NCI-H2171 (cell line): Measurements from ENCODE around the gene DNAJB7.
"Not testable (repeated sequence)": the region's sequence is repeated elsewhere in the genome, so short reads cannot be mapped to it uniquely, and the experiment has no call there.

Source experiments
- DNase-seq: peaks from one replicate; lab custom pipeline; 2025; lab: John Stamatoyannopoulos, UW

Gene DNAJB7

GRCh38 chr22:40862013-40862412, at the start of gene DNAJB7:
Gene DNAJB7, minus strand, starts transcription at chr22:40862113. Its CDS starts 119 bp downstream, at chr22:40861994.
- no peak for DNase-seq

GRCh38 chr22:40908895-40909294, 47.0 kb upstream of the DNAJB7 start:
- no peak for DNase-seq

- no peak for DNase-seq
These were observed 42.2 kb upstream of the DNAJB7 start for GRCh38 chr22:40904101-40904500.

- peak; percentile 59 for DNase-seq
These were observed 37.0 kb upstream of the DNAJB7 start for GRCh38 chr22:40898850-40899357.

GRCh38 chr22:40894417-40894816, 32.5 kb upstream of the DNAJB7 start:
- DNase-seq, result no peak

- no peak for DNase-seq
These were observed 29.0 kb upstream of the DNAJB7 start for GRCh38 chr22:40890881-40891280.

- DNase-seq, result no peak
These were observed 27.2 kb upstream of the DNAJB7 start for GRCh38 chr22:40889116-40889515.

GRCh38 chr22:40878922-40879321, 17.0 kb upstream of the DNAJB7 start:
- DNase-seq, result no peak

GRCh38 chr22:40877488-40877887, 15.6 kb upstream of the DNAJB7 start:
- no peak for DNase-seq

- DNase-seq, result no peak
These were observed 15.0 kb upstream of the DNAJB7 start for GRCh38 chr22:40876907-40877306.

- DNase-seq, result no peak
These were observed 13.2 kb upstream of the DNAJB7 start for GRCh38 chr22:40875111-40875510.

GRCh38 chr22:40874016-40874415, 12.1 kb upstream of the DNAJB7 start:
- DNase-seq, result no peak

- DNase-seq, result not testable (repeated sequence)
These were observed 6.5 kb upstream of the DNAJB7 start for GRCh38 chr22:40868379-40868778.

GRCh38 chr22:40867109-40867508, 5.2 kb upstream of the DNAJB7 start:
- no peak for DNase-seq

GRCh38 chr22:40862537-40862936, 624 bp upstream of the DNAJB7 start:
- DNase-seq, result no peak

- DNase-seq, result peak; percentile 23
These were observed 4.5 kb downstream of the DNAJB7 start for GRCh38 chr22:40857309-40857855.

GRCh38 chr22:40856513-40857308, 5.2 kb downstream of the DNAJB7 start, which contains the start of the genes ST13 and XPNPEP3:
Gene ST13, minus strand, starts transcription at chr22:40856639. Its CDS starts 99 bp downstream, at chr22:40856540.
Gene XPNPEP3, plus strand, starts transcription at chr22:40857148. Its CDS starts 34 bp downstream, at chr22:40857182.
- peak; percentile 96 for DNase-seq

GRCh38 chr22:40855979-40856512, 5.9 kb downstream of the DNAJB7 start:
- DNase-seq, result peak; percentile 6

- no peak for DNase-seq
These were observed 6.6 kb downstream of the DNAJB7 start for GRCh38 chr22:40855071-40855978.

- no peak for DNase-seq
These were observed 8.0 kb downstream of the DNAJB7 start for GRCh38 chr22:40853961-40854360.

- no peak for DNase-seq
These were observed 8.6 kb downstream of the DNAJB7 start for GRCh38 chr22:40853333-40853732.

- not testable (repeated sequence) for DNase-seq
These were observed 16.1 kb downstream of the DNAJB7 start for GRCh38 chr22:40845816-40846215.
